ENCODE results near the gene NTNG1.

GRCh38 chr1:107477233-107477632 lies 336.4 kb downstream of the NTNG1 start:
- no peak for TF ChIP-seq CTCF (IDR thresholded peaks at IDR 0.05)
- no peak for TF ChIP-seq EP300 (IDR thresholded peaks at IDR 0.05)
- no peak for TF ChIP-seq POLR2A (IDR thresholded peaks at IDR 0.05)

All from suprapubic skin (tissue), 3 donors.